22Rv1 (cell line): ENCODE measurements around the gene POR.
A peak's percentile ranks its signal among the peaks of the same experiment; 100 is the strongest.

Experiments
- H3K27ac ChIP-seq: fragments of 450-650 bp; 2 replicates; pipeline ENCODE4 v1.5.1; 2017
- ZFX ChIP-seq: fragments of 450-650 bp; IDR thresholded peaks from 2 replicates; pipeline ENCODE4 v1.6.1; 2017; ENCODE audit warnings: antibody characterized with exemption, borderline replicate concordance
- TF ChIP-seq, protein P1 (sequence below): fragments of 450-650 bp; IDR thresholded peaks from 2 replicates; pipeline ENCODE4 v1.5.1; 2017; ENCODE audit warnings: mild to moderate bottlenecking

Gene POR

DNA sequence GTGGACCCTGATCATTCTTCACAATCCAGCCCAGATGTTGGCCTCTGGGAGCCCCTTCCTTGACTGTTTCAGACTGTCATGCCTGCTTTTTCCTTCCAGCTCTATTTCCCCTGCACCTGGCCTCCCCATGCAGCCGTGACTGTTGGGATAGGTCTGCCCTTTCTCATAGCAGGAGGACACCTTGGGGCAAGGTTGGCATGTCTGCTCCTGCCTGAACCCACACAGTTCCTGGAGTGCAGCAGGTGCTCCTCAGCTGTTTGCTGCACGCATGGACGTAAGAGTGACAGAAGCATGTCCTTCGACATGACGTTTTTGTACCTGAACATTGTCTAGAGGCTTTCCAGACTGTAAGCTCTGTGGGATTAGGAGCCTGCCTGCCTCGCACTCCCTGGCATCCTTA lies 24.0 kb downstream of the POR start:
- H3K27ac ChIP-seq = no peak overlapping the region
- TF ChIP-seq ZFX = no peak
- TF ChIP-seq, protein P1, sequence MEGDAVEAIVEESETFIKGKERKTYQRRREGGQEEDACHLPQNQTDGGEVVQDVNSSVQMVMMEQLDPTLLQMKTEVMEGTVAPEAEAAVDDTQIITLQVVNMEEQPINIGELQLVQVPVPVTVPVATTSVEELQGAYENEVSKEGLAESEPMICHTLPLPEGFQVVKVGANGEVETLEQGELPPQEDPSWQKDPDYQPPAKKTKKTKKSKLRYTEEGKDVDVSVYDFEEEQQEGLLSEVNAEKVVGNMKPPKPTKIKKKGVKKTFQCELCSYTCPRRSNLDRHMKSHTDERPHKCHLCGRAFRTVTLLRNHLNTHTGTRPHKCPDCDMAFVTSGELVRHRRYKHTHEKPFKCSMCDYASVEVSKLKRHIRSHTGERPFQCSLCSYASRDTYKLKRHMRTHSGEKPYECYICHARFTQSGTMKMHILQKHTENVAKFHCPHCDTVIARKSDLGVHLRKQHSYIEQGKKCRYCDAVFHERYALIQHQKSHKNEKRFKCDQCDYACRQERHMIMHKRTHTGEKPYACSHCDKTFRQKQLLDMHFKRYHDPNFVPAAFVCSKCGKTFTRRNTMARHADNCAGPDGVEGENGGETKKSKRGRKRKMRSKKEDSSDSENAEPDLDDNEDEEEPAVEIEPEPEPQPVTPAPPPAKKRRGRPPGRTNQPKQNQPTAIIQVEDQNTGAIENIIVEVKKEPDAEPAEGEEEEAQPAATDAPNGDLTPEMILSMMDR = no peak

DNA sequence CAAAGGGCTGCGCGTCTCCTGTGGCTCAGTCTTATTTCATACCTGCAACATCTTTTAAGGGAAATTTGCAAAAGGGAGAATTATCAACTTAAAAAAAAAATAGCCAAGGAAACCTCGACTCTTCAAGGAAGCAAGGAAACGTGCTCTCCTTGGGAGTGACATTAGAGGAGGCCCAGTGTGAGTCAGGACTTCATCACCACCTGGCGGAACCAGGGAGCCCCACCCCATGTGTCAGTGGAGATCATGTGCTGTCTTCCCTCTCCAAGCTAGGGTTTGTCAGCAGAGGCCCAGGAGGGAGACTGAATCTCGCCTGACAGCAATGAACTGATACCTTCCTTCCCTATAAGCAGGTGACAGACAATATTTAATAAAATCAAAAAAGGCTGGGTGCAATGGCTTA lies 28.9 kb downstream of the POR start:
- no peak overlapping the region for H3K27ac ChIP-seq
- no peak for TF ChIP-seq ZFX
- TF ChIP-seq, protein P1 = no peak

DNA sequence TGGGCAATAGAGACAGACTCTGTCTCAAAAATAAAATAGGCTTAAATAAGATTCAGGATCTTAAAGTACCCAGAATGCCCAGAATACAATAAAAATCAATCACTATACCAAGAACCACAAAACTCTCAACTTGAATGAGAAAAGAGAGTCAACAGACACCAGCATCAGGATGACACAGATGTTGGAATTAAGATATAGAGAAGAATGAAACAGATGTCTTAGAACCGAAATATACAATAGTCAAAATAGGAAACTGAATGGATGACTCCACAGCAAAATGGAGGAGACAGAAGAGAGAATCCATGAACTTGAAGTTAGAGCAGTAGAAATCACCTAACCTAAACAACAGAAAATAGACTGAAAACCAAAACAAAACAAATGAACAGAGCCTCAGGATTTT lies 29.6 kb downstream of the POR start:
- TF ChIP-seq, protein P1 = no peak
- no peak for TF ChIP-seq ZFX
- no peak overlapping the region for H3K27ac ChIP-seq

DNA sequence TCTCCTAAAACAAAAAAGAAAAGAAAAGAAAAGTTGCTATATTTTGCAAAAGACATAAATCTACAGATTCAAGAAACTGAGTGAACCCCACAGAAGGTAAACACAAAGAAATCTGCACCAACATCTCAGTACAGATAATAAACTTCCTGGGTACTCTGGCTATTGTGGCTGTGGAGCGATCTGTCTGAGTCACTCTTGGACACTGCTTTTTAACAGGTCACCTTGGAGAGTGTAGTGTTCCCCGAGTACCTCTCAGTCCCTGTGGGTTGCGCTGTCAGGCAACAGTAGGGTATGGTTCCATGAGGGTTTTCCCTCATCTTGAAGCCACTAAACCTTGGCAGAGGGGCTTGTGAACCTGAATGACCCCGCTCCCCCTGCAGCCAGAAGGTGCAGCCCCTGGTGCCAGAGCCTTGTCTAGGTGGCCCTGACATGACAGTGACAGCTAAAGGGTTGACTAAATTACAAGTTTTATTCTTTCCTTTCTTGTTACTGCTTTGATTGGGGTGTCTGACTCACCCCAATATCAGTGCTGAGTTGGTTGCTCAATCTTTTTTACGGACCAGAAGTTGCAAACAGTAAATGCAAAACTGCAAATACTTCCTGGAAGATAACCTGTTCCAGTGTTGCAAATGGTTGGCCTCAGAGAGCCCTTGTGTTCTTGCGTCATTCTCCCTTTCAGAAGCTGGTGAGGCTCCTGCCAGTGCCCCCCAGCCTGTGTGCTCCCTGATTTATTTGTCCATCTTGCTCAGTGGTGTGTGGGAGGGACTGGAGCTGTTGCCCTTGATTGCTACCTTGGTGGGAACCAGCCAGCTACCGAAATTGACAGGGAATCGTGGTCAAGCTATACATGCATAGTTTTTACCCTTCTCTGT lies 30.6 kb downstream of the POR start:
- no peak for TF ChIP-seq ZFX
- TF ChIP-seq, protein P1 = no peak

DNA sequence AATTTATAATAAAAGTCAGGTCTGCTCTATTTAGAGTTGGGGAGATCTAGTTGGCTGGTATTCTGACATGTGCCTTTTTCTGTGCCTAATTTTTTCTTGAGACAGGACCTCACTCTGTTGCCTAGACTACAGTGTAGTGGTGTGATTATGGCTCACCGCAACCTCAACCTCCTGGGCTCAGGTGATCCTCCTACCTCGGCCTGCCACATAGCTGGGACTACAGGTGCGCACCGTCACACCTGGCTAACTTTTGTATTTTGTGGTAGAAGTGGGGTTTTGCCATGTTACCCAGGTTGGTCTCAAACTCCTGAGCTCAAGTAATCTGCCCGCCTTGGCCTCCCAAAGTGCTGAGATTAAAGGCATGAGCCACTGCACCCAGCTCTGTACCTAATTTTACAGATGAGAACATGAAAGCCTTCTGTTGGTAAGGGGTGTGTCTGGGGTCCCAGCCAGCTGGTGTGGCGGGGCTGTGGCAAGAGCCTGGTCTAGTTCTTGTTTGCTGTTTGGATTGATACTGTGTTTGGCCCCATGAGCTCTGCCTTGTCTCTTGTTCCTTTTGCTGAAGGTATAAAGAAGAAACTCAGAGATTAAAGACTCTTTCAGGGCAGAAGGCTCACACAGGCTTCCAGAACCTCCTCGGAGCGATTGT lies 31.4 kb downstream of the POR start:
- no peak overlapping the region for H3K27ac ChIP-seq
- TF ChIP-seq, protein P1 = no peak
- no peak for TF ChIP-seq ZFX

More for the DNA sequence above, 30.6 kb downstream of the POR start:
- H3K27ac ChIP-seq = no peak overlapping the region

DNA sequence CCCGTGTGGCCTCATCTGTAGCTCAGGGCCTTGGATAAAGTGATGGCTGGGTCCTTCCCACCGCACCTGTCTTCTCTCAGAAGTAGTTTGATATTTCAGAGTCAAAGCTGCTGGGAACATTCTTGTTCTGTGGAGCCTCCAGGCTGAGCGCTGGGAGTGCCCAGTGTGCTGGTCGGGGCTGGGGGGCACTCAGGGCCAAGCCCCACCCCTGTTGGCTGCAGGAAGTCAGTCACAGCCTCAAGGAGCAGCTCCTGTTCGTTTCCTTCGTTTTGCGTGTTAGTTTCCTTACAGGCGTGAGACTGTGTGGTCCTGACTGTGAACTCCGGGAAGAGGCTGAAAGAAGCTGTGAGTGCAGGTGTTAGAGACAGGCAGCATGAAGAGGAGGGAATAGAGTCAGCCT lies 33.2 kb downstream of the POR start:
- no peak overlapping the region for H3K27ac ChIP-seq
- TF ChIP-seq, protein P1 = no peak
- TF ChIP-seq ZFX = no peak

DNA sequence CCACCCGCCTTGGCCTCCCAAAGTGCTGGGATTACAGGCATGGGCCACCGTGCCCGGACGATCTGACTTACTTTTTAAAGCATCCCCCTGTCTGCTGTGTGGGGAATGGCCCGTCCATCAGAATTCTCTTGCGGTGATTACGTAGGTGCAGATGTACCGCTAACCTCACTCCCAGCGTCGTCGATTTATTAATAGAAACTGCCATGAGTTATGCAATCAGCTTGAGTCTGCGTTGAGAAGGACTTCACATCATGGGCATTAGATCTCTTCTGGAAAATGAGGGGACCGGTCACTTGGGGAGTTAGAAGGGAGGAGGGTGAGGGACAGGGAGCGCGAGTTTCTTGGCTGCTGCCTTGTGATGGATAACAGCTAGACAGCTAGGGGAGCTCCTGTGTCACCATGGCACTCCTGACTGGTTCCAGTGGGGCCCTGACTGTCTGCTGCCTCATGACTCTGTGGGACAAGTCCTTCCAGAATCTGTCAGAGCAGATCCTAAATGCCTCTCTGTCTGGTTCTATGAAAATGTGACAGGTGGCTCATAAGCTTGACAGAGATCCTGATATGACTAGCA lies 35.2 kb downstream of the POR start:
- H3K27ac ChIP-seq = peak overlapping the region; percentile 35
- no peak for TF ChIP-seq ZFX
- TF ChIP-seq, protein P1 = no peak
